A549 (cell line): ENCODE measurements around the gene HNRNPA3. TPM values are rescaled to one million over a fixed set of nuclear protein-coding genes. Genes with fewer than 3 reads are reported as not detected.

Source experiments
- ATAC-seq, 2 experiments: fragments of 200-7000 bp in 1 of 2; fragments of >200 bp in 1 of 2; cut with Nextera tagmentation in 1 of 2; cut with Tn5 transposase in 1 of 2; 3 replicates each; pipeline versions ENCODE4 v1.8.0 to v1.9.1; 2018 to 2020; ENCODE audit warnings: mild to moderate bottlenecking in 1 of 2, moderate library complexity in 1 of 2
- CTCF ChIA-PET: fragments of 300-600 bp; sonication (Branson Sonifier 250); formaldehyde crosslinking; extraction: SDS; loops from one replicate; lab custom pipeline; 2021; ENCODE audit warnings: antibody characterized with exemption, inconsistent platforms; lab: Yijun Ruan, JAX
- POLR2A ChIA-PET: fragments of 350-600 bp; formaldehyde crosslinking; extraction: SDS; loops from one replicate; lab custom pipeline; 2021; ENCODE audit warnings: antibody characterized with exemption, inconsistent platforms; lab: Yijun Ruan, JAX
- DNase-seq, 2 experiments: peaks; one replicate each; pipeline versions ENCODE4 v3.0.0 to v3.0.0-alpha.2; 2011 to 2016; ENCODE audit warnings: low read depth in 1 of 2, low spot score in 1 of 2
- FAIRE-seq: peaks from 2 replicates; lab custom pipeline; 2011; peaks lifted over from hg19 to GRCh38; lab: Jason Lieb, UNC
- H3K27ac ChIP-seq, 2 experiments: fragments of >200 bp; sonication (Bioruptor Twin); formaldehyde crosslinking; 3 replicates each; pipeline ENCODE4 v1.5.1; 2016 to 2017
- H3K4me1 ChIP-seq: fragments of >200 bp; sonication (Bioruptor Twin); formaldehyde crosslinking; 3 replicates; pipeline ENCODE4 v1.6.1; 2016
- H3K4me2 ChIP-seq: fragments of >200 bp; sonication (Bioruptor Twin); formaldehyde crosslinking; 3 replicates; pipeline ENCODE4 v1.6.1; 2016
- H3K4me3 ChIP-seq: fragments of >200 bp; sonication (Bioruptor Twin); formaldehyde crosslinking; 3 replicates; pipeline ENCODE4 v1.5.1; 2016
- H3K9me3 ChIP-seq: fragments of >200 bp; sonication (Bioruptor Twin); formaldehyde crosslinking; 3 replicates; pipeline ENCODE4 v1.6.1; 2016
- CHD2 ChIP-seq: fragments of 150-350 bp; IDR thresholded peaks from 2 replicates; pipeline ENCODE4 v1.6.1; 2014; ENCODE audit warnings: low read length; ENCODE audit not compliant: partially characterized antibody
- CHD4 ChIP-seq: fragments of 200-600 bp; sonication (generic); IDR thresholded peaks from 2 replicates; pipeline ENCODE4 v1.6.1; 2016; ENCODE audit warnings: antibody characterized with exemption, mild to moderate bottlenecking, borderline replicate concordance
- FOSB ChIP-seq: fragments of 250-450 bp; sonication (Bioruptor Pico); IDR thresholded peaks from 2 replicates; pipeline ENCODE4 v1.5.0; 2020; ENCODE audit warnings: mild to moderate bottlenecking, moderate library complexity
- FOSL2 ChIP-seq, 2 experiments: fragments of 450-650 bp in 1 of 2; fragments of >200 bp in 1 of 2; sonication (Bioruptor Twin) in 1 of 2; formaldehyde crosslinking; IDR thresholded peaks; 2 replicates each; pipeline versions ENCODE4 v1.5.0 to v1.6.1; 2016 to 2020; ENCODE audit warnings: mild to moderate bottlenecking in 1 of 2, moderate library complexity in 1 of 2
- FOXS1 ChIP-seq: fragments of 250-450 bp; sonication (Bioruptor Pico); IDR thresholded peaks from 2 replicates; pipeline ENCODE4 v1.5.0; 2020; ENCODE audit warnings: mild to moderate bottlenecking, moderate library complexity
- HDAC2 ChIP-seq: fragments of 200-600 bp; sonication (generic); IDR thresholded peaks from 2 replicates; pipeline ENCODE4 v1.6.1; 2016
- HOXA7 ChIP-seq: fragments of 250-450 bp; sonication (Bioruptor Pico); IDR thresholded peaks from 2 replicates; pipeline ENCODE4 v1.5.0; 2020; ENCODE audit warnings: mild to moderate bottlenecking, moderate library complexity
- HOXB13 ChIP-seq: fragments of 250-450 bp; sonication (Bioruptor Pico); IDR thresholded peaks from 2 replicates; pipeline ENCODE4 v1.5.0; 2020; ENCODE audit warnings: low read depth, mild to moderate bottlenecking, moderate library complexity
- JUN ChIP-seq, 2 experiments: fragments of >200 bp; sonication (Bioruptor Twin); formaldehyde crosslinking; IDR thresholded peaks; 2 replicates in 1 of 2; 3 replicates in 1 of 2; pipeline ENCODE4 v1.6.1; 2016 to 2017
- KDM1A ChIP-seq: fragments of 200-600 bp; sonication (generic); IDR thresholded peaks from 2 replicates; pipeline ENCODE4 v1.6.1; 2016; ENCODE audit warnings: low read depth, mild to moderate bottlenecking
- KDM5A ChIP-seq: fragments of 200-600 bp; sonication (generic); IDR thresholded peaks from 2 replicates; pipeline ENCODE4 v1.6.1; 2016; ENCODE audit warnings: antibody characterized with exemption, mild to moderate bottlenecking
- MAZ ChIP-seq: fragments of 150-350 bp; IDR thresholded peaks from 2 replicates; pipeline ENCODE4 v1.6.1; 2014; ENCODE audit warnings: antibody characterized with exemption, low read depth, low read length, borderline replicate concordance
- MYC ChIP-seq: IDR thresholded peaks from 2 replicates; pipeline ENCODE4 v1.6.1; 2012; ENCODE audit warnings: mild to moderate bottlenecking, inconsistent platforms, low read length, improper control_type of control experiment, borderline replicate concordance
- NFE2L2 ChIP-seq: fragments of 150-350 bp; conservative IDR thresholded peaks from 2 replicates; pipeline ENCODE4 v1.6.1; 2014; ENCODE audit warnings: low read length
- NPAS2 ChIP-seq: fragments of 250-450 bp; sonication (Bioruptor Pico); IDR thresholded peaks from 2 replicates; pipeline ENCODE4 v1.8.0; 2022; ENCODE audit warnings: mild to moderate bottlenecking, moderate library complexity, borderline replicate concordance
- NR3C1 ChIP-seq: fragments of >200 bp; sonication (Bioruptor Twin); formaldehyde crosslinking; IDR thresholded peaks from 3 replicates; pipeline ENCODE4 v1.6.1; 2017
- PHF8 ChIP-seq: fragments of 200-600 bp; sonication (generic); IDR thresholded peaks from 2 replicates; pipeline ENCODE4 v1.6.1; 2016; ENCODE audit warnings: low read depth, mild to moderate bottlenecking, antibody characterized with exemption, moderate library complexity, borderline replicate concordance
- RARB ChIP-seq: fragments of 250-450 bp; sonication (Bioruptor Pico); IDR thresholded peaks from 2 replicates; pipeline ENCODE4 v1.8.0; 2021; ENCODE audit warnings: mild to moderate bottlenecking, moderate library complexity
- RNF2 ChIP-seq: fragments of 200-600 bp; sonication (generic); IDR thresholded peaks from 2 replicates; pipeline ENCODE4 v1.6.1; 2016; ENCODE audit warnings: low read depth, mild to moderate bottlenecking, antibody characterized with exemption, moderate library complexity, borderline replicate concordance
- SMC3 ChIP-seq: fragments of >200 bp; sonication (Bioruptor Twin); formaldehyde crosslinking; IDR thresholded peaks from 3 replicates; pipeline ENCODE4 v1.6.1; 2018; ENCODE audit warnings: inconsistent platforms
- TP53 ChIP-seq: fragments of 250-450 bp; sonication (Bioruptor Pico); IDR thresholded peaks from 2 replicates; pipeline ENCODE4 v1.5.0; 2021; ENCODE audit warnings: mild to moderate bottlenecking, moderate library complexity
- WGBS: methylation state at CpG from one replicate; pipeline ENCODE4 v1.1.6; 2017; ENCODE audit errors: missing lambda C conversion rate; 5-methylcytosine and 5-hydroxymethylcytosine counted together
- polyA plus RNA-seq, 4 experiments: library from polyadenylated mRNA; depleted of rRNA in 3 of 4; stranded (reverse); fragments of >200 nt; fragmentation: RNase III in 1 of 4; extraction: RNeasy Plus Mini Kit Qiagen cat#74134 plus additional on column Dnase treatment in 1 of 4; gene quantifications; 2 replicates in 3 of 4; 3 replicates in 1 of 4; pipeline ENCODE4 v1.2.3, GENCODE V29; 2011 to 2017
- TF ChIP-seq, protein P1 (sequence below): fragments of 250-450 bp; sonication (Bioruptor Pico); IDR thresholded peaks from 2 replicates; pipeline ENCODE4 v1.5.0; 2021; ENCODE audit warnings: mild to moderate bottlenecking, moderate library complexity, borderline replicate concordance
- TF ChIP-seq, protein P2 (sequence below): fragments of >200 bp; sonication (Bioruptor Twin); formaldehyde crosslinking; IDR thresholded peaks from 3 replicates; pipeline ENCODE4 v1.6.1; 2016
- TF ChIP-seq, protein P3 (sequence below): IDR thresholded peaks from 2 replicates; pipeline ENCODE4 v1.6.1; 2012

Gene HNRNPA3
- polyA plus RNA-seq, 2 of the 4 experiments (the other 2 are of a cell fraction), result 357 to 755 TPM

DNA sequence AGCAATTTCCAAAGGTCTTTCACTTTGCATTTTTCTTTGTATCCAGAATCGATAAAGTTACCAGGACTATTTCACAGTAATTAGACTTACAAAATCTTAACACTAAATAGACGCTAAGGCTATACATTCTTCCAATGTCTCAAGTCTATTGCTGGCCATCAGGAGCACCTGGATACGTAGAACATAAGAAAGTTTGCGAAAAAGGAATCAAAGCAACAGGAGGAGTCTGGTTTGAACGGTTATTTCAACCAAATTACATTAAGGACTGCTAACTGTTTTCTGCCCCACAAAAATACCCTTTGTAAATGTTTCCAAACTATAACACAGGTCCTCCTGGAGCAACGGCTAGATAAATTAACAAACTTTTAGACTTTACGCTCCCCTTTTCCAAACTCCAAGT is 1.4 kb upstream of the HNRNPA3 start (continued):
- no peak for TF ChIP-seq RNF2
- TF ChIP-seq, all 56 proteins: peak for 0

DNA sequence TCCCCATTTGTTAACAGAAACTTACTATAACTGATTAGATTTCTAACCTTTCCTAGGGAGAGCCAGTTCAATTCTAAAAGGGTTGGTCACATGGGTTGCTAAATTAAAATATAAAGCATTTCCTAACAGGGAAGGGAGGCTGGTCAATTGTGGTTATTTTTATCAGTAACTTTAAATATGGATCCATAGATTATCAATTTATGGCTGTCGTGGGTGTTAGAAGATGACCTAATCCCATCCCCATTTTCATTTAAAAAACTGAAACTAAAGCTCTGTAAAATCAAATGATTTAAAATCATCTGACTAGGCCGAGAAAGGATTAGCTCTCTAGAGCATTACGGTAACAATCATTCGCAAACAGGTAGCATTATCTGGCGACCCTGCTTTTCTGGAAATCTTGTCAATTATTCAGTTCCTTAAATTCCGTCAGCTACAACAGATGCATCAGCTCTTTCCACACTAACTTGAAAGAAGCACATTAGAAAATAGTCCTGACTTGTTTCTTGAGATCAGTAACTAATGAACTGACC is 953 bp upstream of the HNRNPA3 start:
- no peak for ATAC-seq
- H3K9me3 ChIP-seq, result no peaks in the 10 kb centered on the region
- no peak for DNase-seq
- CTCF ChIA-PET, result interaction anchor here (0.8 to 1.7 kb wide), 3 partner anchors 16 to 47 kb away, joined by 4 to 8 read pairs (median 6); no protein-coding TSS in a partner anchor
- peak overlapping the region; percentile 51 for H3K4me3 ChIP-seq
- POLR2A ChIA-PET, result interaction anchor here (0.6 to 1.7 kb wide), 10 partner anchors 10 to 710 kb away, joined by 3 to 18 read pairs (median 6); partner anchors contain the start of gene NFE2L2
- TF ChIP-seq, protein P1, sequence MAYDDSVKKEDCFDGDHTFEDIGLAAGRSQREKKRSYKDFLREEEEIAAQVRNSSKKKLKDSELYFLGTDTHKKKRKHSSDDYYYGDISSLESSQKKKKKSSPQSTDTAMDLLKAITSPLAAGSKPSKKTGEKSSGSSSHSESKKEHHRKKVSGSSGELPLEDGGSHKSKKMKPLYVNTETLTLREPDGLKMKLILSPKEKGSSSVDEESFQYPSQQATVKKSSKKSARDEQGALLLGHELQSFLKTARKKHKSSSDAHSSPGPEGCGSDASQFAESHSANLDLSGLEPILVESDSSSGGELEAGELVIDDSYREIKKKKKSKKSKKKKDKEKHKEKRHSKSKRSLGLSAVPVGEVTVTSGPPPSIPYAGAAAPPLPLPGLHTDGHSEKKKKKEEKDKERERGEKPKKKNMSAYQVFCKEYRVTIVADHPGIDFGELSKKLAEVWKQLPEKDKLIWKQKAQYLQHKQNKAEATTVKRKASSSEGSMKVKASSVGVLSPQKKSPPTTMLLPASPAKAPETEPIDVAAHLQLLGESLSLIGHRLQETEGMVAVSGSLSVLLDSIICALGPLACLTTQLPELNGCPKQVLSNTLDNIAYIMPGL (CRISPR knock-in tag), result peak; percentile 54; the same call in 1 of the 2 replicates
- no peak for TF ChIP-seq NR3C1
- no peak; the same call in 1 of the 2 replicates for TF ChIP-seq RARB (CRISPR knock-in tag)
- peak overlapping the region; percentile 86 to 99 for H3K27ac ChIP-seq
- 4% methylated on average over 6 of the region's 6 CpGs for WGBS
- no peak for FAIRE-seq
- peak overlapping the region; percentile 84 for H3K4me2 ChIP-seq
- H3K4me1 ChIP-seq, result peaks cover 28% of the 10 kb centered on the region

DNA sequence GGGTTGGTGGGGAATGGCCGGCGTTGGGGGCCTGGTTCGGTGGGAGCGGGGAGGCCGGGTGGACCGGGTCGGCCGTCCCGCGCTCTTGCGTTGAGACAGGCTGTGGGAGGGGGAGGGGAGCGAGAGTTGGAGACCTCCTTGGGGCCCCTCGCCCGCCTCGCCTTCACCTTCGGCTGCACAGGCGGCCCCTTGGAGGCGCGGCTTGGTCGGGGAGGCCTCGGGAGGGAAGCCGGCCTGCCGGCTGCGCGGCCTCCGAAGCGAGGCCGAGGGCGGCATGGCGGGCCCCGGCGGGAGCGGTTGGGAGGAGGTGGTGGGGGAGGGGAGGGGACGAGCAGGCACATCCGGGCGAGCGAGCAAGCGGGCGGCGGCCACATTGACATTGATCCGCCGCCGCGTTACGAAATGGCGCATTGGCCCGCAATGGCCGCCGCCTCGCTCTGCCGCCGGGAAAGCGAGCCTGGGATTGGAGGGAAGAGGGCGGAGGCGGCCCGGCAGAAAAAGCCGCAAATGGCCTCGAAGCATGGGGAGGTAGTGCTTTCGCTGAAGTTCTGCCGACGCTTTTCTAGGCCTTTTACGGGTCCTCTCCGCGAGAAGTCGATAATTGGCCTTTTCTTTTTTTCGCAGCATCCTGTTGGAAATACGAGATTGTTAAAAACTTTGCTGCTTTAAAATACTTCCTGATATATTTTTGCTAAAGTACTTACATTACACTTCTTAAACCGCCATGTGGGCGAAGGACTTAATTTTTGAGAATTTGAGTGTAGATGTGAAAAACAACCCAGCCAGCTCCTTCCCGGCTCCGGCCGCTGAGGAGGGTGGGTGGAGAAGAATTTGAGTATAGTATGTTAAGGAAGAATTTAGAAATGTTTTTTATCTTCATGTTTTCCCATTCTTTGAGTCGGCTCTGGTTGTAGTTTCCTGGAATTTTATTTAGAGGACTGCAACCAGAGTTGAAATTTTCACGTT is 580 bp downstream of the HNRNPA3 start:
- Histone ChIP-seq H3K27ac (peak overlapping the region; percentile 99 to 100), H3K4me1 (peaks cover 41% of the 10 kb centered on the region), H3K4me2 (peak overlapping the region; percentile 86), H3K9me3 (no peaks in the 10 kb centered on the region), H3K4me3 (peak overlapping the region; percentile 91)
- ChIA-PET POLR2A (interaction anchor here (0.7 to 1.7 kb wide), 10 partner anchors 9 to 52 kb away, joined by 3 to 18 read pairs (median 5); partner anchors contain the start of gene NFE2L2), CTCF (interaction anchor here (0.6 to 1.9 kb wide), 3 partner anchors 15 to 48 kb away, joined by 4 to 6 read pairs (median 4); no protein-coding TSS in a partner anchor)
- FAIRE-seq (no peak), ATAC-seq (peak; percentile 82 to 86), DNase-seq (peak; percentile 84 to 93)
- under 1% methylated on average over 44 of the region's 74 CpGs for WGBS
- TF ChIP-seq NPAS2 (CRISPR knock-in tag) (no peak), RARB (CRISPR knock-in tag) (no peak; the same call in 1 of the 2 replicates), HOXA7 (peak; percentile 36; the same call in 1 of the 2 replicates), TP53 (0 out of 2 replicates have a peak, but pooled peaks have one; percentile 54), MYC (peak; percentile 79; the same call in 1 of the 2 replicates), KDM5A (peak; percentile 52), PHF8 (peak; percentile 85; the same call in 1 of the 2 replicates), FOSB (CRISPR knock-in tag) (no peak), CHD4 (no peak), HOXB13 (CRISPR knock-in tag) (no peak), FOSL2 (IDR thresholded peaks at IDR 0.05) (no peak), FOSL2 (CRISPR knock-in tag; IDR thresholded peaks at IDR 0.05) (0 out of 2 replicates have a peak, but pooled peaks have one; percentile 12), HDAC2 (no peak), KDM1A (no peak), NFE2L2 (no peak), CHD2 (peak; percentile 57), FOXS1 (CRISPR knock-in tag) (no peak), JUN (IDR thresholded peaks at IDR 0.05) (peak; percentile 61 to 86; a peak in 4 of 5 replicates), SMC3 (peak; percentile 12; the same call in 1 of the 3 replicates), MAZ (no peak), NR3C1 (no peak)
- TF ChIP-seq, protein P1 (CRISPR knock-in tag), result peak; percentile 73; the same call in 1 of the 2 replicates
- TF ChIP-seq, protein P2, sequence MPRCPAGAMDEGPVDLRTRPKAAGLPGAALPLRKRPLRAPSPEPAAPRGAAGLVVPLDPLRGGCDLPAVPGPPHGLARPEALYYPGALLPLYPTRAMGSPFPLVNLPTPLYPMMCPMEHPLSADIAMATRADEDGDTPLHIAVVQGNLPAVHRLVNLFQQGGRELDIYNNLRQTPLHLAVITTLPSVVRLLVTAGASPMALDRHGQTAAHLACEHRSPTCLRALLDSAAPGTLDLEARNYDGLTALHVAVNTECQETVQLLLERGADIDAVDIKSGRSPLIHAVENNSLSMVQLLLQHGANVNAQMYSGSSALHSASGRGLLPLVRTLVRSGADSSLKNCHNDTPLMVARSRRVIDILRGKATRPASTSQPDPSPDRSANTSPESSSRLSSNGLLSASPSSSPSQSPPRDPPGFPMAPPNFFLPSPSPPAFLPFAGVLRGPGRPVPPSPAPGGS, result 0 out of 3 replicates have a peak, but pooled peaks have one; percentile 60
- TF ChIP-seq, protein P3, sequence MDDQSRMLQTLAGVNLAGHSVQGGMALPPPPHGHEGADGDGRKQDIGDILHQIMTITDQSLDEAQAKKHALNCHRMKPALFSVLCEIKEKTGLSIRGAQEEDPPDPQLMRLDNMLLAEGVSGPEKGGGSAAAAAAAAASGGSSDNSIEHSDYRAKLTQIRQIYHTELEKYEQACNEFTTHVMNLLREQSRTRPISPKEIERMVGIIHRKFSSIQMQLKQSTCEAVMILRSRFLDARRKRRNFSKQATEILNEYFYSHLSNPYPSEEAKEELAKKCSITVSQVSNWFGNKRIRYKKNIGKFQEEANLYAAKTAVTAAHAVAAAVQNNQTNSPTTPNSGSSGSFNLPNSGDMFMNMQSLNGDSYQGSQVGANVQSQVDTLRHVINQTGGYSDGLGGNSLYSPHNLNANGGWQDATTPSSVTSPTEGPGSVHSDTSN, result no peak
